Measurements from ENCODE around the gene TP53I11.

TP53I11 gene

GRCh38 chr11:44916801-44917385 is 33.8 kb downstream of the TP53I11 start:
- TF ChIP-seq, protein P1, sequence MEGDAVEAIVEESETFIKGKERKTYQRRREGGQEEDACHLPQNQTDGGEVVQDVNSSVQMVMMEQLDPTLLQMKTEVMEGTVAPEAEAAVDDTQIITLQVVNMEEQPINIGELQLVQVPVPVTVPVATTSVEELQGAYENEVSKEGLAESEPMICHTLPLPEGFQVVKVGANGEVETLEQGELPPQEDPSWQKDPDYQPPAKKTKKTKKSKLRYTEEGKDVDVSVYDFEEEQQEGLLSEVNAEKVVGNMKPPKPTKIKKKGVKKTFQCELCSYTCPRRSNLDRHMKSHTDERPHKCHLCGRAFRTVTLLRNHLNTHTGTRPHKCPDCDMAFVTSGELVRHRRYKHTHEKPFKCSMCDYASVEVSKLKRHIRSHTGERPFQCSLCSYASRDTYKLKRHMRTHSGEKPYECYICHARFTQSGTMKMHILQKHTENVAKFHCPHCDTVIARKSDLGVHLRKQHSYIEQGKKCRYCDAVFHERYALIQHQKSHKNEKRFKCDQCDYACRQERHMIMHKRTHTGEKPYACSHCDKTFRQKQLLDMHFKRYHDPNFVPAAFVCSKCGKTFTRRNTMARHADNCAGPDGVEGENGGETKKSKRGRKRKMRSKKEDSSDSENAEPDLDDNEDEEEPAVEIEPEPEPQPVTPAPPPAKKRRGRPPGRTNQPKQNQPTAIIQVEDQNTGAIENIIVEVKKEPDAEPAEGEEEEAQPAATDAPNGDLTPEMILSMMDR (IDR thresholded peaks at IDR 0.05; ENCODE audit: insufficient read depth, low read length, poor library complexity, severe bottlenecking): no peak
- no peak for TF ChIP-seq EZH2phosphoT487 (conservative IDR thresholded peaks at IDR 0.05; ENCODE audit: low read length)
- H3F3A ChIP-seq (ENCODE audit: insufficient read depth): no peaks in the 10 kb centered on the region
- H3K9me2 ChIP-seq (replicated peaks; ENCODE audit: insufficient read depth, low read length): no peaks in the 10 kb centered on the region
- no peaks in the 10 kb centered on the region for H4K20me1 ChIP-seq (ENCODE audit: low read depth, low read length)
- H3K79me2 ChIP-seq (ENCODE audit: insufficient read depth, low read length): no peaks in the 10 kb centered on the region
- H2AFZ ChIP-seq (ENCODE audit: low read depth, low read length, severe bottlenecking): no peak overlapping the region
- no peak overlapping the region for H3K27ac ChIP-seq (ENCODE audit: low read depth, low read length)
- H3K27me3 ChIP-seq (ENCODE audit: low read length): no peaks in the 10 kb centered on the region
- H3K9me3 ChIP-seq (ENCODE audit: insufficient read depth, low read length): no peaks in the 10 kb centered on the region
- H3K36me3 ChIP-seq (ENCODE audit: low read length): no peaks in the 10 kb centered on the region
- no peak overlapping the region for H3K4me3 ChIP-seq (ENCODE audit: insufficient read depth, low read length, poor library complexity, severe bottlenecking)
- no peak overlapping the region for H3K4me2 ChIP-seq (ENCODE audit: low read depth, low read length, poor library complexity, severe bottlenecking)
- no peak overlapping the region for H3K9ac ChIP-seq (ENCODE audit: low read length)

GRCh38 chr11:44916331-44916730 is 34.4 kb downstream of the TP53I11 start:
- Histone ChIP-seq H4K20me1 (ENCODE audit: low read depth, low read length) (no peaks in the 10 kb centered on the region), H3F3A (ENCODE audit: insufficient read depth) (no peaks in the 10 kb centered on the region), H3K4me3 (ENCODE audit: insufficient read depth, low read length, poor library complexity, severe bottlenecking) (no peak overlapping the region), H3K9ac (ENCODE audit: low read length) (no peak overlapping the region), H2AFZ (ENCODE audit: low read depth, low read length, severe bottlenecking) (no peak overlapping the region), H3K27ac (ENCODE audit: low read depth, low read length) (no peak overlapping the region), H3K79me2 (ENCODE audit: insufficient read depth, low read length) (no peaks in the 10 kb centered on the region), H3K27me3 (ENCODE audit: low read length) (no peaks in the 10 kb centered on the region), H3K9me2 (replicated peaks; ENCODE audit: insufficient read depth, low read length) (no peaks in the 10 kb centered on the region), H3K4me2 (ENCODE audit: low read depth, low read length, poor library complexity, severe bottlenecking) (no peak overlapping the region), H3K9me3 (ENCODE audit: insufficient read depth, low read length) (no peaks in the 10 kb centered on the region), H3K36me3 (ENCODE audit: low read length) (no peaks in the 10 kb centered on the region)
- TF ChIP-seq EZH2phosphoT487 (conservative IDR thresholded peaks at IDR 0.05; ENCODE audit: low read length): no peak
- TF ChIP-seq, protein P1 (IDR thresholded peaks at IDR 0.05; ENCODE audit: insufficient read depth, low read length, poor library complexity, severe bottlenecking): no peak

DNA sequence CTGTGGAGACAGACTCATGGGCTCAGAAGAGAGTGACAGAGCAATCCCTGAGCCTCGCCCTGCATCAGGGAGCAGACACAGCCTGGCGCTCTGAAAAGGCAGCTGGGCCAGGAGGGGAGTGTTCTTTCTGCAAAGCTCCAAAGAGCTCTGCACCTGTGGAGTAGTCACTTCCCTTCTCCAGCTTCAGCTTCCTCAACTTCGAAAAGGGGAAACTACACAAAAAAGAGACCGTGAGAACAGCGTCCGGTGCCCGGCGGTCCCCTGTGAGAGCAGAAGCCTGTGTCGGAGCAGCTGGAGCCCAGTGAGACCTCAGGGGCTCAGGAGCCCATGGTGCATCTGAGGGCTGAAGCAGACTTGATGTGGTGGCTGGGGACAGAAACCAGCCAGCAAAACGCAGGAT is 35.1 kb downstream of the TP53I11 start:
- H3K36me3 ChIP-seq (ENCODE audit: low read length): no peaks in the 10 kb centered on the region

More for the DNA sequence above, 35.1 kb downstream of the TP53I11 start:
- Histone ChIP-seq H3K4me3 (ENCODE audit: insufficient read depth, low read length, poor library complexity, severe bottlenecking) (no peak overlapping the region), H3F3A (ENCODE audit: insufficient read depth) (no peaks in the 10 kb centered on the region), H3K27ac (ENCODE audit: low read depth, low read length) (no peak overlapping the region), H3K9ac (ENCODE audit: low read length) (no peak overlapping the region), H2AFZ (ENCODE audit: low read depth, low read length, severe bottlenecking) (no peak overlapping the region), H3K4me2 (ENCODE audit: low read depth, low read length, poor library complexity, severe bottlenecking) (no peak overlapping the region), H4K20me1 (ENCODE audit: low read depth, low read length) (no peaks in the 10 kb centered on the region), H3K79me2 (ENCODE audit: insufficient read depth, low read length) (no peaks in the 10 kb centered on the region), H3K9me3 (ENCODE audit: insufficient read depth, low read length) (no peaks in the 10 kb centered on the region), H3K27me3 (ENCODE audit: low read length) (no peaks in the 10 kb centered on the region), H3K9me2 (replicated peaks; ENCODE audit: insufficient read depth, low read length) (no peaks in the 10 kb centered on the region)
- no peak for TF ChIP-seq EZH2phosphoT487 (conservative IDR thresholded peaks at IDR 0.05; ENCODE audit: low read length)
- TF ChIP-seq, protein P1 (IDR thresholded peaks at IDR 0.05; ENCODE audit: insufficient read depth, low read length, poor library complexity, severe bottlenecking): no peak
